Stimulated activated CD8-positive, alpha-beta memory T cell treated with anti-CD3 and anti-CD28 coated beads, Interleukin-4, amount 100 ng/mL, for 48 hours (primary cell): ENCODE measurements around the gene GADD45GIP1.
"Not testable (repeated sequence)": the region's sequence is repeated elsewhere in the genome, so short reads cannot be mapped to it uniquely, and the experiment has no call there.

Source experiments
- DNase-seq: peaks from one replicate; pipeline ENCODE4 v3.0.0-alpha.2; 2020

The GADD45GIP1 gene

DNA sequence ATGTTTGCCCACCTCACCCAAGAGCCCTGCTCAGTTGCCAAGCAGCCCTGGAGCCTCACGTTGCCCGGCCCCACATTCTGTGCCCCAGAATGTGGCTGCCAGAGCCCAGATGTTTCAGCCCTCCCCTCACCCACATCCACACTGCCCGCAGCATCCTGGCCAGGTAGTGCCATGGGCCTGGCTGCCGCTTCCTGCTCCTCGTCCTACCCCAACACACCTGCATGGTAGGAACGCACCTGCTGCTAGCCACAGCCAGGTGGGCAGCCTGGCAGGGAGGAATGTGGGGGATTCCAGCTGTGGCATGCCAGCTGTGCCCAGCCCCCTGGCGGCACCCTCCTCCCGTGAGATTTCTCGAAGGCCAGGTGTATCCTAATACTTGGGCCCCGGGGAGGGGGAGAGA lies 30.8 kb upstream of the GADD45GIP1 start:
- no peak for DNase-seq

- DNase-seq: no peak
These were observed 30.2 kb upstream of the GADD45GIP1 start for GRCh38 chr19:12987190-12987589.

- no peak for DNase-seq
These were observed 29.7 kb upstream of the GADD45GIP1 start for GRCh38 chr19:12986726-12987125.

DNA sequence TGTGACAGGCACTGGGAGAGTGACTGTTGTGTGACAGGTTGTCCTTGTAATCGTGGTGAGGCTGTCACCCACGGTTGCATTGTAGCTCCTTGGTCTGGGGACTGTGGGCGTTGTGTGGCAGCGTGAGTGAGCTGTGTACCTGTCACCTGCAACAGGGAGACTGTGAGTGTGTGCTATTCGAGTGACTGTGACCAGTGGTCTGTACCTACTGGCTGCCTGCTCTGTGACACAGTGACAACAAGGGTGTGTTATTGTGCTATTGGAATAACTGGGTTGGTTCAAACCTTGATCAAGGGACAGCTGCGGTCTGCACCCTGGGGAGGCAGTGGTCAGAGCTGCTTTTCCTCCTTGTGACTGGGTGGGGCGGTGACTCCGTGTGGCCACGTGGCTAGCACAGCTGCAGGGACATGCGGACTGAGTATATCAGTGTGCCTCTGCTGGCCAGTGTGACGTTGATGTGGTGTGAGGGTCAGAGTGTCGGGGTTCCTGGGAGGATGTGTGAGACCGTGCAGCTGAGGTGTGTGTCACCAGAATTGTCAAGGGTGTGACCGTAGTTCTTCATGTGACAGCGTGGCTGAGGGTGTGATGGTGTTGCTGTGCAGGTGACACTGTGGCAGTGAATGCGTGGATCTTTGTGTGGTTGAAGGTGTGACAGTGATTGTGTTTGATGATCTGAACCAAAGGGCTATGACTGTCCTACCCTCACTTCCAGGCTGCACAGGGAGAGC lies 28.2 kb upstream of the GADD45GIP1 start:
- no peak for DNase-seq

- no peak for DNase-seq
These were observed 27.6 kb upstream of the GADD45GIP1 start for GRCh38 chr19:12984683-12985048.

GRCh38 chr19:12984143-12984627 lies 27.2 kb upstream of the GADD45GIP1 start:
- no peak for DNase-seq

DNA sequence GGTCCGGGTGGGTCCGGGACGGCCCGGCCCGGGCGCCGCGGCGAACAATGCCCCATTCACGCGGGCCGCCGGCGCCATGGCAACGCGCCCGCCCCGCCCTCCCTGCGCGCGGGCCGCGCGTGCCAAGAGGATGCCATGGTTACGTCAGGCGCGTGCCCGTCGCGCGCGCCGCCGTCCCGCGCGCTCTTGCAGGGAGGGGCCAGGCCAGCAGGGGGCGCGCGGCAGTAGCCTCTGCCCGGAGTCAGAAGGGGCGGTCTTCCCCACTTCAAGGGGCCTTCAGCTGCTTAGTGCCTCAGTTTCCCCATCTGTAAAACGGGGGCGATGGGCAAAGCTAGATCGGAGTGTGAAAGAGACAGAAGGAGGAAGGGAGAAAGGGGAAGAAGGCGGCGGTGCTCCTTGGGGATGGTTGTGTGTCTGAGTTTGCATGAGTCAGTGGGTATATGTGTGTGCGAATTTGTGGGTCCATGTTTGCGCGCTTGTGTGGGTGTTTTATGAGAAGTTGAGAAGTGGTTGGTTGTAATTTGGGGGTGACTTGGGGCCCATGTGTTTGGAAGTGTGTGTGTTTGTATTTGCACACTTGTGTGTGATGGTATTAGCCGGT lies 26.6 kb upstream of the GADD45GIP1 start:
- DNase-seq: peak; percentile 90

GRCh38 chr19:12983091-12983490 lies 26.1 kb upstream of the GADD45GIP1 start:
- no peak for DNase-seq

DNA sequence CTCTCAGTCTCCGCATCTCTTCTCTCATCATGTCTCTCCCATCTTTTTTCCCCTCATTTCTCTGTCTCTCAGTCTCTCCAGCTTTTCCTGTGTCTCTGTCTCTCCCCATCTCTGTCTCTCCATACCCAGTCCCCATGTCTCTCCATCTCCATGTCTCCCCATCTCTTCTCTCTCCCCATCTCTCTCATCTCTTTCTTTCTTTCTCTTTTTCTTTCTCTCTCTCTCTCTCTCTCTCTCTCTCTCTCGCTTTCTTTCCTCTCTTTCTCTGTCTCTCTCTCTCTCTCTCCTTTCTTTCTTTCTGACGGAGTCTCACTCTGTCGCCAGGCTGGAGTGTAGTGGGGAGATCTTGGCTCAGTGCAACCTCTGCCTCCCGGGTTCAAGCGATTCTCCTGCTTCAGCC lies 25.6 kb upstream of the GADD45GIP1 start:
- DNase-seq: no peak

DNA sequence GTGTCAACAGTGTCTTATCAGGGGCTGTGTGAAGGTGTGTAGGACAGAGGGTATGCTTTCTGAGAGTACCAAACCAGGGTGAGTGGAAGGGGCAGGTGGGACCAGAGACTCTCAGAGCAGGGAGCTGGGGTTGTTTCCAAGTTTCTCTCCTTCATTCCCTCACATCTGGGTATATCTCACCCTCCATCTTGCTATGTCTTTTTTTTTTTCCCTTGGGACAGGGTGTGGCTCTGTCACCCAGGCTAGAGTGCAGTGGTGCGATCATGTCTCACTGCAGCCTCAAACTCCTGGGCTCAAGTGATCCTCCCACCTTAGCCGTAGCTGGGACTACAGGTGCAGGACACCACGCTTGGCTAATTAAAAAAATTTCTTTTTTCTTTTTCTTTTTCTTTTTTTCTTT lies 23.0 kb upstream of the GADD45GIP1 start:
- DNase-seq: no peak

- DNase-seq: not testable (repeated sequence)
These were observed 19.1 kb upstream of the GADD45GIP1 start for GRCh38 chr19:12976109-12976508.

GRCh38 chr19:12975221-12975741 lies 18.3 kb upstream of the GADD45GIP1 start:
- no peak for DNase-seq

DNA sequence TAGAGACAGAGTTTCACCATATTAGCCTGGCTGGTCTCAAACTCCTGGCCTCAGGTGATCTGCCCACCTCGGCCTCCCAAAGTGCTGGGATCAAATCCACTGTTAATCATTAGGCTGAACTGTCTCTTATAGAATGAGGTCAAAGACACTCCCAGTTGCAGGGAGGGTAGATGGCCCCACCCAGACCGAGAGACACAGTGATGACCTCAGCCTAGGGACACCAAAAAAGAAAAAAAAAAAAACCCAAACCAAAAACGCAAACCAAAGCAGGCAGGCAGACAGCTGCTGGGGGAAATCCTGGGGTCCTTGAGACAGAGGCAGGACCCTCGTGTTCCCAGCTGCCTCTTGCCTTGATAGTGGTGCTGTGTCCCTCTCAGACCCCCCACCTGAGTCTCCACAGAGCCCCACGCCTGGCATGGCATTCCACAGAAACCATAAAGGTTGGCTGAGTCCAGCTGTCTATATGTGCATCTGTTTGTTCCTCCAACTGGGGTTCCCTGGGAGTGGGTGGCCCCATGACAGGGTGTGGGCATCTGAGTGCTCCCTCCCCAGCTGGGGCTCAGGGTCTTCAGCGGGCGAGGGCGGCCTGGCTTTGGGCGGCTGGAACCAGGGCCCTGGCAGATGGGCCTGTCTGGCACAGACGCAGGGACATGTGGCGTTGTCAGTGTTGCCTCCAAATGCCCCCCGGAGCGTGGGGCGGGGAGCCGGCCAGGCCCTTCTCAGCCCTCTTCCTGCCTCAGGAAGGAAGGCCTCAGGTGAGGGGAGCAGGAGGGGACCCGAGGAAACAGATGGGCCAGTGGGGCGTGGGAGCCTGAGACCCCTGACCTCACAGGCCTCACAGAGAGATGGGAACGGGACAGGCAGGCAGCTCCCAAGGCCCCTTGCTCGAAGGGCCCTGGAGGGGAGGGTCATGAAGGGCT lies 17.5 kb upstream of the GADD45GIP1 start:
- no peak for DNase-seq

DNA sequence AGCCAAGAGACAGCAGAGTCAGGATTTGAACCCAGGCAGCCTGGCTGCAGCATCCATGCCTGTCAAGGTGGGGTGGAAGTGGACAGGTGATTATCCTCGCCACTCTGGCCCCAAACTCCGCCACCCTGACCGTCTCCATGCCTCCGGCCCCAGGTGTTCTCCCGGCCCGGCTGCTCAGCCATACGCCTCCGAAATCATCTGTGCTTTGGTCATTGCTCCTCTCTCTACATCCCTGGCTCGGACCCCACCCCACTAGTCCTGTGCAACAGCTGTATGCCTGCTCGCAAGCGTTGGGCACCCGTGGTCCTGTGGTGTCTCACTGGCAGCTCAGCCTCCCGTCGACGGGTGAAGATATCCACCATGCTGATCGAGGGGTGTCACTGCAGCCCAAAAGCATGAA lies 16.2 kb upstream of the GADD45GIP1 start:
- DNase-seq: no peak

DNA sequence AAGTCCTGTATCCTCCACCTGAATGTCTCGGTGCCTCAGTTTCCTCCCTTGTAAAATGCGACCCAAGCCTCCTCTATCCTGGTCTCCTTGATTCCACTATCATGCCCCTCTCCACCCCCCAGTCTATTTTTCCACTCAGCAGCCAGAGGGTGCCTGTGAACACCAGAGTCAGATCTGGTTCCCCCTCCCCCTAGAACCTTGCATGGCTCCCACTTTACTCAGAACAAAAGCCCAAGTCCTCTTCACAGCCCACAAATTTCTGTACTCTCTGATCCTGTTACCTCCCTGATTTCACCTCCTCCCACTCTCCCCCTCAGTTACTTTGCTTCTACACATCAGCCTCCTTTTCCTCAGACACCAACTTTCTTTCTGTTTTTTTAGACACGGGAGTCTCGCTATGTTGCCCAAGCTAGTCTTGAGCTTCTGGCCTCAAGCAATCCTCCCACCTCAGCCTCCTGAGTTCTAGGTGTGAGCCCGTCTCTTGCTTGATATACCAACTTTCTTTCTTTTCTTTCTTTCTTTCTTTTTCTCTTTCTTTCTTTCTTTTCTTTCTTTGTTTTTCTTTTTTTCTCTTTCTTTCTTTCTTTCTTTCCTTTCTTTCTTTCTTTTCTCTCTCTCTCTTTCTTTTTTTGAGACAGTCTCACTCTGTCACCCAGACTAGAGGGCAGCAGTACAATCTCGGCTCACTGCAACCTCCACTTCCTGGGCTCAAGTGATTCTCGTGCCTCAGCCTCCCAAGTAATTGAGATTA lies 13.2 kb upstream of the GADD45GIP1 start:
- DNase-seq: no peak

DNA sequence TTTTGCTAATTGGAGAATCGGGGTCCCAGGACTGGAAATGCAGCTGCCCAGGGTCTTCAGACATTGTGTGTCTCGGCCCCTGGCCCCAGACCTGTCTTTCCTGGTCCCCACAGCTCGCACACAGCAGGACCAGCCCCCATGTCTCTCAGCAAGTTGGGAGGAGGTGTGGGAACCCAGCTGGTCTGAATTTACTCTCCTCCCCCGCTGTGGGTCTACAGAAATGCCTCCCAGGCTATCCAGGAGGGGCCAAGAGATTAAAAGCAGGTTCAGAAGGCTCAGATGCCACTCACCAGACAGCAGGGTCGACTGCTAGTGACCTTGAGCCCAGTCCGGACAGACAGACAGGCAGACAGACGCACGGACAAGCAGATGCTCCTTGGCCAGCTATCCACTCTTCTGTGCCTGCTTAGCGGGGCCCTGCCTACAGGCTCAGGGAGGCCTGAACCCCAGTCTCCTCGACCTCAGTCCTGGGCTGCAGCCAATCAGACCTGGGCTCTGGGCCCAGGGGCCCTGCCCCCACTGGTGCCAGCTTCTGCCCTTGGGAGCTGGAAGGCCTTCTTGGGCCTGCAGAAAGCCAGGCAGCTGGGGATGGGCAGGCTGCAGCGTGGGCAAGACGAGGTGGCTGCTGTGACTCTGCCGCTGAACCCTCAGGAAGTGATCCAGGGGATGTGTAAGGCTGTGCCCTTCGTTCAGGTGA lies 12.4 kb upstream of the GADD45GIP1 start, which contains the start of gene DAND5:
TSS of gene DAND5 (plus strand) at position 285 of the 697 bp plus-strand sequence. CDS start at position 370, 85 bp downstream.
- DNase-seq: no peak

- no peak for DNase-seq
These were observed 10.9 kb upstream of the GADD45GIP1 start for GRCh38 chr19:12967907-12968306.

DNA sequence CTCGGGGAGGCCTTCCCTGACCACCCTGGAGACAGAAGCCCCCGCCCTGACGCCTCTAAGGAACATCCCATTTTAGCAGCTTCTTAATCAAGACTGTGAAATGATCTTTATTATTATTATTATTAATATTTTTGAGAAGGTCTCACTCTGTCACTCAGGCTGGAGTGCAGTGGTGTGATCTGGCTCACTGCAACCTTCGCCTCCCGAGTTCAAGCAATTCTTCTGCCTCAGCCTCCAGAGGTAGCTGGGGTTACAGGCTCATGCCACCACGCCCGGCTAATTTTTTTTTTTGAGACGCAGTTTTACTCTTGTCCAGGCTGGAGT lies 8.8 kb upstream of the GADD45GIP1 start:
- no peak for DNase-seq

DNA sequence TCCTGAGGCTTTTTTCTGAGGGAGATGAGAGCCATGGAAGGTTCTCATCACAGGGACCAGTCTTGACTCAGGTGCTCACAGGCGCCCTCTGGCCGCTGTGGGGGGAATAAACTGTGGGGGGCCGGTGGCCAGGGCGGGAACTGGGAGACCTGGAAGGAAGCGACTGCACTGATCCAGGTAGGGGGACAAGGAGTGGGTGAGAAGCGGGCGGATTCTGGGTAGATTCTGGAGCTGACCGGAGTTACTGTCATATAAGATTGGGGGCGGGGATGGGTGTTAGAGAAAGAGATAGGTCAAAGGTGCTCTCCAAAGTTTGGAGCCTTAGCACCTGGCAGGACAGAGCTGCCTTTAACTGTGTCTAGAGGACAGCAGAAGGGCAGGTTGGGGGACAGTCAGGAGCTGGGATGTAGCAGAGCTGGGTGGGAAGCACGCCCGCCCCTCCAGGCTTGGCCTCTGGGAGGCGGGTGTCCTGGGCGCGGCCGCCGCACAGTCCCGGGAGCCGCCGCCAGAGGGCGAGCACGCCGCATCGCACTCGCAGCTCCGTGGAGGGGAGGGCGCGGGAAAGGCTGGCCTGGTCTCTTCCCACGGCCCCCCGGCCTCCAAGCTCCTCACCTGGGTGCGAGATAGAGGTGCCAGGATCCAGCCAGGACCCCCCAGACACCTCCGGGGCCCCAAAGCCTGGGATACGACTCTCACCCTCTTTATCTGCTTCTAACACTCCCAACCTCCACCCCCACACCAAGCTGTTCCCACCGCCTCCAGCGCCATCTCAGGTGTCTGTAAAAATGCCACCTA lies 8.2 kb upstream of the GADD45GIP1 start:
- peak; percentile 91 for DNase-seq

GRCh38 chr19:12959481-12959880 lies 2.5 kb upstream of the GADD45GIP1 start:
- no peak for DNase-seq

- not testable (repeated sequence) for DNase-seq
These were observed 448 bp upstream of the GADD45GIP1 start for GRCh38 chr19:12957389-12957952.
